ENCODE measurements around the gene USP49. TPM values are rescaled to one million over a fixed set of nuclear protein-coding genes. Genes with fewer than 3 reads are reported as not detected.

Gene USP49
- 2.9 and 3.6 TPM in 2 replicates for total RNA-seq

DNA sequence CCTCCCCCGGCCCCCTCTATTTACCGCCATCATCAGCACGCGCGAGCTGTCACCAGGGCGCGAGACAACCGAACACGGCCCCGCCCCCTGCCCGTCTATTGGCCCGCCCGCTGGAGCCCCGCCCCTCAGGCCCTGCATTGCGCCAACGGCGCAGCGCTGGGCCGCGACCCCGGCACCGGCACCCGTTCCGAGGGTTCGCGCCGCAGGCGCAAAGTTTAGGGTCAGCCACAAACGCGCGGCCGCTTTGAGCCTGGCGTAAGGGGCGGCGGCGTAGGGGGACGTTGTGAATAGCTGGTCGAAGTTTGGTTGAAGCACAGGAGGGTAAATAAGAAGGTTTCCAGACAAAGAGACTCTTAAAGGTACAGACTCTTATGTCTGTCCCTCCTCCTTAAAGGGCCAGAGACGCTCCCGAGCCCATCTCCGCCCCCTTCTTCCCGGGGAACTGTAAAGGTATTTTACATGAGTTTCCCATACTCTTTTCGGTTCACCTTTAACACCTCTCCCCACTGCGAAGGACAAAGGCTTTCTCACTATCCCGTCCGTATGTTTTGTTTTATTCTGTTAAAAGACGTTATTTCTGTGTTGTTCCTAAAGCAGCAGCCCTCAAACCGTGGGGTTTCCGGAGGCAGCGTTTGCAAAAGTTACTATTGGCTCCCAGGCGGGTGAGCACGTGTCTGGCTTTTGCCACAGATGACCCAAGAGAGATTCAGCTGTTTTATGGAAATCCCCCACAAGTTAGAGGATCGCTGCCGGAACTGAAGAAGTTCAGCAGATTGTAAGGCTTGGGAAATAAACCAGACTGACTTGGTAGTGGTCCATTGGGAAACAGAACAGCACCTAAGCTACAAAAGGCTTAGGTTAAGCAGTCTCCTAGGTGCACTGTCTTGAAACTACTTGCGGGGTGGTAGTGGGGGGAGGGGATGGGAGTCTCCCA, at the start of gene USP49:
TSS of gene USP49 (minus strand) at position 76 of the 934 bp plus-strand sequence. CDS start 88,392 bp downstream, outside the sequence.

DNA sequence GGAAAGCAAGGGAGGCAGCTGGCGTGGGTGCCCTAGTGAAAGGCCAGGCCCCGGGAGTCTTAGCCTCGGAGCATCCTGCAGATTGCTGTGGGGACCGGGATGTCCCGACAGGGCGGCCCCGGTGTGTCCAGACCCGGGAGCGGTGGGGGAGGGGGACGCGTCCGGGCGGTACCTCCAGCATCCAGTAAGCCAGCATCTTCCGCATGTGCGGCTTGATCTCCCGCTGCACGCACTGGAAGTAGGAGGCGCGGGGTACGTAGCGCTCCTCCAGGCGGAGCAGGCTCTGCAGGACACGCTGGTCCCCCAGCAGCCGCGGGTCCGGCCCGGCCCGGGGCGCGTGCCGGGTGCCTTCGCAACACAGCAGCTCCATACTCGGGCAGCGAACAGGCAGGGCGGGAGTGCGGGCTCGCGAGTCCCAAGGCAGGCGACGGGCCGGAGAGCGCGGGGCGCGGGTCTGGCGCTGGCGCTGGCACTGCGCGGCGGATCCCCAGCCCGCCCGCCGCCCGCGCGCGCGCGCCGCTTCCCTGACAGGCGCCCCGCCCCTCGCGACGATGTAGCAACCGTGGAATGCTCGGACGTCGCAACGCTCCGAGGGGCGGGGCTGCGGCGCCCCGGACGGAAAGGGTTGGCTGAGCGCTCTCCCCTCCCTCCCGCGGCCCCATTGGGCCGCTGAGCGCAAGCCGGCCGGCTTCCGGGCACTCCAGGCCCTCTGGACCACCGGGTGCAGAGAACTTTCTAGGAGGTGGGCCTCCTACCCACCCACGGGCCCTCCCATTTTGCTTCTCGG, 46.3 kb upstream of the USP49 start, which contains the start of gene CCND3:
TSS of gene CCND3 (minus strand) at position 529 of the 787 bp plus-strand sequence. CDS start at position 370, 159 bp downstream.

DNA sequence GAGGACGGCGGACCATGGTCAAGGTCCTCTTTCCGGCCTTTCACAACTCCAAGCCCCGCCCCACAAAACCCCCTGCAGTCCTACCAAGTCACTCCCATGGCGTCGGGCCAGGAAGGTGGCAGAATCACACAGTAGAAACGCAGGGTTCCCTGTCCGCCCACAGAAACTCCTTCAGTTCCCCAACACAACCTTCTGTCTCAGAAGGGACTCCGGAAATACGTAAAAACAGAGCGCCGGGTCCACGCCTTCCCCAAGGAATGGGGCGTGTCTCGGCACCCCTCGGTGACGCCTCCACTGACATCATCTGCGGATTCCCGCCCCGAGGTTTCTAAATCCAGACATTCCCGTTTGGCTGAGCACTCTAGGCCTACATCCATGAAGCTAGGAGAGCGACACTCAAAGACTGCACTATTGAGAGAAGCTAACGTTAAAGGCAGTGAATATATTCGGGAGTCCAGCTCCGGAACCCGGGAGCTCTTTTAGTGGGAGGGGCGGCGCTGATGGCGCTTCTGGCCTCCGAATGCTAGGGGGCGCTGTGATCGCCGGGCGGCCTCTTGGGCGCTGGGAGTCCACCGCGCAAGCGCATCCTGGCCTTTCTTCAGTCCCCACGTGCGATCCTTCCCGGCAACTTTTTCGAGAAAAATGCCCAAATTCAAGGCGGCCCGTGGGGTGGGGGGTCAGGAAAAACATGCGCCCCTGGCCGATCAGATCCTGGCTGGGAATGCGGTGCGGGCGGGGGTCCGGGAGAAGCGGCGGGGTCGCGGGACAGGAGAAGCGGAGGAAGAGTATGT, 25.9 kb upstream of the USP49 start, which contains the start of the genes BYSL and MED20:
TSS of gene BYSL (plus strand) at position 579 of the 791 bp plus-strand sequence. CDS start at position 643, 64 bp downstream.
TSS of gene MED20 (minus strand) at position 219 of the 791 bp plus-strand sequence. CDS start at position 98, 121 bp downstream.

DNA sequence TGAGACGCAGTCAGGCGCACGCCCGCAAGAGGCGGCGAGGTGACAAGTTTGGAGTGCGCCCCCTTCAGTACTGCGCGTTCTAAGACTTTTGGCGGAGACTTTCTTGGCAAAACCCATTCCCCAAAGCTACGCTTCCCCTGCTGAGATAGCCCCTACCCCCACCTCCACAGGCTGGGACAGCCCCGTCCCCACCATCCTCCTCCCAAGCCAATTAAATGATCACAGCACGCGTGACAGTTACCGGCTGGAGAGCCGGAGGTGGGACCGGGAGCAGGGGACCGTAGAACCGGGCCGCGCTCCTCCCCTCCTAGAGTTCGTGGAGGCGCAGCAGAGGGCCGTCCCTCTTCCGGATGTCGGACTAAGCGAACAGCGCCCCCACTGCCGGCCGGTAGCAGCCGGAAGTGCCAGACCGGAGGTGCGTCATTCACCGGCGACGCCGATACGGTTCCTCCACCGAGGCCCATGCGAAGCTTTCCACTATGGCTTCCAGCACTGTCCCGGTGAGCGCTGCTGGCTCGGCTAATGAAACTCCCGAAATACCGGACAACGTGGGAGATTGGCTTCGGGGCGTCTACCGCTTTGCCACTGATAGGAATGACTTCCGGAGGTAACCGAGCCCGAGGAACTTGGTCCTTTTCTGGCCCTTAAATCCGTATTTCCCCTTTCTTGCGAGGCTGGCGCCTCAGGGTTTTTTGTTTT, 107.8 kb downstream of the USP49 start, which contains the start of gene TOMM6:
TSS of gene TOMM6 (plus strand) at position 476 of the 699 bp plus-strand sequence. CDS start at position 480, 4 bp downstream.

DNA sequence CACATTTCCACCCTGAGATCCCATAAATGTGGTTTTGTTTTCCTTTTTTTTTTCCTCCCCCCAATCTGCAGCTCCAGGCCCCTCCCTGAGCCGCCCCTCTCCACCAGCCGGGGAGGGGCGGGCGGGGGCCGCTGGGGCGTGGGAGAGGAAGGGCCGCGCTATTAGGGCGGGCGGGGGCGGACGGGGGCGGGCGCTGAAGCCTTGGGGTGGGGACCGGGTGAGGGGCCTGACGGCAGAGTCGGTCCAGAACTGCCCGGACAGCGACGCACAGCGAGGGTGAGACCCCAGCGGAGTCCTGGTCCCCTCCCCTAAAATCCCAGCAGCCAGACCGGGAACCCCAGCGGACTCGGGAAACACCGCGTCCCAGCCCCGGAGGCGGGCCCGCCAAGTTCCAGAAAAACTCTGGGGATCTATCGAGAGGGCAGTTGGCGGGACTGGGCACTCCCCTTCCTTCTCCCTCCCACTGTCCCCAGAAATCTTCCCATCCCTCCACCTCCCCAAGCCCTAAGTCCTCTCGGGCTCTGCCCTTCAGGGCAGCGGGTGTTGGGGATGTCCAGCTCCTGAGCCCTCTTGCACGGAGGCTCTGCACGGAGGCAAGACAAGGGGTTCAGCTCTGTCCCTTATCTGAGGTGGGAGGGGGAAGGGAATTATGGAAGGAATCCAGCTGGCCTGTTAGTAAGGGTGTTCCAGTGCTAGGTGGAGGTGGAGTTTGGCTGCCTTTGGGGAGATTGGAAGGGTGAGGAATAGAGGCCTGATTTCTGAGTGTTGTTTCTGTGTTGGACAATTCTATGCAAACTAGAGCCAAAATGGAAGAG, 114.4 kb downstream of the USP49 start, which contains the start of gene PRICKLE4:
TSS of gene PRICKLE4 (plus strand) at position 232 of the 815 bp plus-strand sequence. CDS start 2,692 bp downstream, outside the sequence.

DNA sequence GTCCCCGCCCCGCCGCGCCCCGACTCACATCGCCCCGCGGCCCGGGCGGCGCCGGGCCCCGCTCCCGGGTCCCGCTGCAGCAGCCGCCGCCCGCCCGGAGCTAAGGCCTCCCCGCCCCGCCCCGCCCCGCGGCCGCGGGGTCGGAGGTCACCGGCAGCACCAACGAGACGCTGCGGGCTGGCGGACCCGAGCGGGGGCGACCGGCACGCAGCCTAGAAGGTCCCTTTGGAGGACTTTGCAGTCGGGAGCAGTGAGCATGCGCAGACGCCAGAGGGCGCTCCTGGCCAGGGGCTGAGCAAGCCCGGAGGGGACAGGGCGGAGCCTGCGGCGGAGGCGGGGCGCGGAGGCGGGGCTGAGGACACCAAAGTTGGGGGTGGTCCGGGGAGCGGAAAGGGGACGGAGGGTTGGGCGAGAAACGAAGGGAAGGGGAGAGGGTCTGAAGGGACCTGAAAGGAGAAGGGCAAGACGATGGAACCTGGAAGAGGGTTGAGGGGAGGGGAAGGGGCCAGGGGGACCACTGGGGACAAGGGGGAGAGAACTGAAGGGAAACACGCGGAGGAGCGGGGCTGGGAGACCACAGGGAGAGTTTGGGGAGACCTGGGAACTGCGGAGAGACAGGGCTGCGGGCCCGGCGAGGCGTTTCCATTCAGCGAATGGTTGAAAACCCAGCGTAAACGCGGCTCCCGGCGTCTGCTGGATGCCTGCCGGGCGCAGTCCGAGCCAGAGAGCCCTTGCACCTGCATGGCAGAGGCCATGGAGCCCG, 115.2 kb downstream of the USP49 start, which contains the start of gene FRS3:
TSS of gene FRS3 (minus strand) at position 113 of the 763 bp plus-strand sequence. CDS start 2,913 bp downstream, outside the sequence.

DNA sequence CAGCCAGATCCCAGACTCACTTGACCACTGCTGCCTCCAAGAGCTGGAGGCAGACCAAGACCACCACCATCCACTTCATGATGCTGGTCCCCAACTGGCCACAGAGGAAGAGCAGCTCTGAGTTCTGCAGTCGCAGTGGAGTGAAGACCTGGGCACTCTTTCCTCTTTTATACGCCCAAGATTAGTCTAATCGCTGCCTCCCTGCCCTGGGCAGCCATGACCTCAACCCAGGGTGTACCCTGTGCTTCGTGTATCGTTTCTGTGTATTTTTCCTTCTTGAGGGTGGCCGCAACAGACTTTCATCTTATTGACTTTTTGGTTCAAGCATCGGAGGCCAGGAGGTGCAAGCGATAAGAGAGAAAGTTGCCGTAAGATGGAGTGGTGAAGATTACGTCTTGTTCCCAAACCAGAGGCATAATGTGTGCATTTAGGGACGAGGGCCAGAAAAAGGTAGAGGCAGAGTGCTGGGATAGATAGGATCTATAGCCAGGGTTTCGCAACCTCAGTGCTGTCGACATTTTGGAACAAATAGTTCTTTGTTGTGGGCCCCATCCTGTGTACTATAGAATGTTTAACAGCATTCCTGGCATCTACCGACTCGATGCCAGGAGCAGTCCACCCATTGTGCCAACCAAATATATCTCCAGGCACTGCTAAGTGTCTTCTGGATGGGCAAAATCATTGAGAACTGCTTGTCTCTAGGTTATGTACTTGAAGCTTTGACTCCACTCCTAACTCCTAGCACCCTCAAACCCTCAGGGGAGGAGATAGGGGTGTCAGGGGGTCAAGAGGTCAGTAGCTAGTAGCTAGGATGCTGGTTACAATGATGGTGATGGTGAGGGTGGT, 147.7 kb downstream of the USP49 start, which contains the start of gene PGC:
TSS of gene PGC (minus strand) at position 142 of the 846 bp plus-strand sequence. CDS start at position 79, 63 bp downstream.

Small RNA genes within 50 kb of the gene (small RNA-seq; reads per million reads assigned to genes)
- gene AL365205.2 = not detected
- not detected for gene AL365205.3
- not detected for gene RF00019
- not detected for gene RF00393

Other genes starting within 250 kb of the USP49 start
- gene TFEB, start 159.8 kb downstream of the USP49 start, total RNA-seq = 1.7 and 2.9 TPM in 2 replicates
- not detected in 2 replicates for gene PGC, start 148.0 kb downstream of the USP49 start, total RNA-seq
- 0.80 and 1.7 TPM in 2 replicates for gene FRS3, start 115.5 kb downstream of the USP49 start, total RNA-seq
- 2.7 and 3.3 TPM in 2 replicates for gene PRICKLE4, start 114.6 kb downstream of the USP49 start, total RNA-seq
- 172 and 198 TPM in 2 replicates for gene TOMM6, start 107.7 kb downstream of the USP49 start, total RNA-seq
- 39.8 and 40.3 TPM in 2 replicates for gene MED20, start 25.8 kb upstream of the USP49 start, total RNA-seq
- gene BYSL, start 26.1 kb upstream of the USP49 start, total RNA-seq = 27.7 and 28.9 TPM in 2 replicates
- 43.1 and 51.2 TPM in 2 replicates for gene CCND3, start 46.4 kb upstream of the USP49 start, total RNA-seq
- gene TAF8, start 155.1 kb upstream of the USP49 start, total RNA-seq = 19.5 and 25.3 TPM in 2 replicates
- gene C6orf132, start 247.2 kb upstream of the USP49 start, total RNA-seq = not detected in 2 replicates